Keratinocyte (primary cell): Measurements from ENCODE around the gene PPY. TPM values are rescaled to one million over a fixed set of nuclear protein-coding genes. Genes with fewer than 3 reads are reported as not detected.

Source experiments
- DNase-seq: peaks from one replicate; pipeline ENCODE4 v3.0.0-alpha.2; 2011; ENCODE audit warnings: low read depth, missing footprints, low spot score
- FAIRE-seq: peaks from 2 replicates; lab custom pipeline; 2011; peaks lifted over from hg19 to GRCh38; lab: Jason Lieb, UNC
- H2AFZ ChIP-seq: 2 replicates; pipeline ENCODE4 v1.6.0; 2012; ENCODE audit warnings: low read length, control low read depth, inconsistent platforms; ENCODE audit not compliant: control insufficient read depth
- H3K27ac ChIP-seq: 2 replicates; pipeline ENCODE4 v1.5.1; 2011; ENCODE audit warnings: low read length; ENCODE audit not compliant: control insufficient read depth, insufficient read depth
- H3K27me3 ChIP-seq: 3 replicates; pipeline ENCODE4 v1.6.0; 2011; ENCODE audit warnings: low read length; ENCODE audit not compliant: control insufficient read depth, insufficient read depth; ENCODE audit errors: extremely low read depth
- H3K36me3 ChIP-seq, 2 experiments: 2 replicates in 1 of 2; 3 replicates in 1 of 2; pipeline ENCODE4 v1.5.1; 2011; ENCODE audit warnings: low read length in 2 of 2, mild to moderate bottlenecking in 1 of 2; ENCODE audit not compliant: control insufficient read depth in 2 of 2, insufficient read depth in 2 of 2; ENCODE audit errors: extremely low read depth in 1 of 2
- H3K4me1 ChIP-seq: 3 replicates; pipeline ENCODE4 v1.5.1; 2011; ENCODE audit warnings: low read length; ENCODE audit not compliant: control insufficient read depth, insufficient read depth; ENCODE audit errors: extremely low read depth
- H3K4me2 ChIP-seq: 3 replicates; pipeline ENCODE4 v1.6.0; 2011; ENCODE audit warnings: low read depth, low read length; ENCODE audit not compliant: control insufficient read depth, insufficient read depth; ENCODE audit errors: extremely low read depth
- H3K4me3 ChIP-seq, 3 experiments: fragments of 200-600 bp in 1 of 3; sonication (generic) in 1 of 3; 2 replicates in 2 of 3; 3 replicates in 1 of 3; pipeline ENCODE4 v1.5.1; 2011 to 2016; ENCODE audit warnings: low read length in 3 of 3, mild to moderate bottlenecking in 3 of 3, control low read depth in 2 of 3, inconsistent platforms in 1 of 3, low read depth in 1 of 3, mixed read lengths in 1 of 3, mixed run types in 1 of 3, moderate library complexity in 1 of 3; ENCODE audit not compliant: control insufficient read depth in 2 of 3, insufficient read depth in 2 of 3; ENCODE audit errors: extremely low read depth in 1 of 3
- H3K79me2 ChIP-seq: 2 replicates; pipeline ENCODE4 v1.6.0; 2012; ENCODE audit warnings: low read length; ENCODE audit not compliant: control insufficient read depth, insufficient read depth
- H3K9ac ChIP-seq: 3 replicates; pipeline ENCODE4 v1.6.0; 2011; ENCODE audit warnings: low read length; ENCODE audit not compliant: control insufficient read depth, insufficient read depth; ENCODE audit errors: extremely low read depth
- H3K9me1 ChIP-seq: 3 replicates; pipeline ENCODE4 v1.6.0; 2011; ENCODE audit warnings: low read length; ENCODE audit not compliant: control insufficient read depth, insufficient read depth; ENCODE audit errors: extremely low read depth
- H3K9me3 ChIP-seq: 2 replicates; pipeline ENCODE4 v1.5.1; 2012; ENCODE audit warnings: low read depth, low read length; ENCODE audit not compliant: control insufficient read depth
- H4K20me1 ChIP-seq: 3 replicates; pipeline ENCODE4 v1.6.0; 2011; ENCODE audit warnings: low read length; ENCODE audit not compliant: control insufficient read depth, insufficient read depth; ENCODE audit errors: extremely low read depth
- CTCF ChIP-seq, 3 experiments: IDR thresholded peaks in 1 of 3; conservative IDR thresholded peaks in 1 of 3; optimal IDR thresholded peaks in 1 of 3; 2 replicates in 2 of 3; 3 replicates in 1 of 3; pipeline versions ENCODE3 to v1.5.1; 2011; ENCODE audit warnings: low read length in 3 of 3, mild to moderate bottlenecking in 3 of 3, moderate library complexity in 2 of 3, control low read depth in 1 of 3, inconsistent platforms in 1 of 3; ENCODE audit not compliant: insufficient read depth in 2 of 3; ENCODE audit errors: extremely low read depth in 1 of 3
- EZH2 ChIP-seq: IDR thresholded peaks from one replicate; pipeline ENCODE4 v1.6.1; 2012; ENCODE audit warnings: inconsistent platforms, mild to moderate bottlenecking, low read length, moderate library complexity
- dilution Hi-C: fragments of 300-500 bp; cut with MboI; formaldehyde crosslinking; loops from one replicate; pipeline ENCODE4 v1.7.0; 2020; ENCODE audit warnings: low sequenced_read_pairs; ENCODE audit not compliant: extremely low pct_ligation_motif_present
- polyA plus RNA-seq, 5 experiments: library from polyadenylated mRNA; depleted of rRNA in 3 of 5; stranded (reverse) in 3 of 5; stranded (forward) in 1 of 5; unstranded in 1 of 5; fragments of >200 nt; gene quantifications; 1 replicate in 1 of 5; 2 replicates in 3 of 5; 3 replicates in 1 of 5; pipeline versions ENCODE4 v1.2.1 to v1.2.3, GENCODE V29; 2011 to 2012; ENCODE audit warnings: missing spikeins in 2 of 5, low read depth in 1 of 5, low replicate concordance in 1 of 5

PPY gene
- polyA plus RNA-seq, 1 donor (not counting 4 experiments of a cell fraction or from before 2014, with no cell fraction given): not detected

- H3K4me2 ChIP-seq: no peak overlapping the region
- no peak for DNase-seq
- H3K9ac ChIP-seq: no peak overlapping the region
- no peaks in the 10 kb centered on the region for H3K9me1 ChIP-seq
- H3K27ac ChIP-seq: no peak overlapping the region
- H4K20me1 ChIP-seq: no peaks in the 10 kb centered on the region
- no peaks in the 10 kb centered on the region for H3K4me1 ChIP-seq
- H3K36me3 ChIP-seq: no peaks in the 10 kb centered on the region
- no peak overlapping the region for H2AFZ ChIP-seq
- no peak overlapping the region for H3K4me3 ChIP-seq
- H3K9me3 ChIP-seq: no peaks in the 10 kb centered on the region
- H3K27me3 ChIP-seq: peaks cover 36% of the 10 kb centered on the region
- TF ChIP-seq CTCF (optimal IDR thresholded peaks at IDR 0.05 in 1 of 3, IDR thresholded peaks at IDR 0.05 in 1 of 3, conservative IDR thresholded peaks at IDR 0.05 in 1 of 3; ENCODE audit: extremely low read depth in 1 of 3, insufficient read depth in 2 of 3, low read length in 3 of 3): no peak
- no peak for TF ChIP-seq EZH2
- dilution Hi-C loops: no loop called here
- no peaks in the 10 kb centered on the region for H3K79me2 ChIP-seq
- FAIRE-seq: no peak
Observed at GRCh38 chr17:43956222-43956621, 13.9 kb upstream of the PPY start.

GRCh38 chr17:43953746-43954145 is 11.5 kb upstream of the PPY start, which contains the start of gene PYY:
Gene PYY (minus strand): TSS chr17:43953940. CDS start chr17:43953483, 457 bp downstream.
- Histone ChIP-seq H3K9ac (no peak within 1 kb of the TSS), H4K20me1 (no peaks in the 10 kb centered on the region), H3K4me3 (no peak within 1 kb of the TSS), H3K9me1 (no peaks in the 10 kb centered on the region), H3K4me1 (no peaks in the 10 kb centered on the region), H3K27me3 (peaks cover 48% of the 10 kb centered on the region), H3K27ac (no peak within 1 kb of the TSS), H3K4me2 (peak within 1 kb of the TSS; percentile 14), H3K9me3 (no peaks in the 10 kb centered on the region), H3K79me2 (no peaks in the 10 kb centered on the region), H2AFZ (no peak within 1 kb of the TSS), H3K36me3 (no peaks in the 10 kb centered on the region)
- dilution Hi-C loops: no loop called here
- DNase-seq: no peak
- no peak for TF ChIP-seq EZH2
- TF ChIP-seq CTCF (optimal IDR thresholded peaks at IDR 0.05 in 1 of 3, IDR thresholded peaks at IDR 0.05 in 1 of 3, conservative IDR thresholded peaks at IDR 0.05 in 1 of 3; ENCODE audit: extremely low read depth in 1 of 3, insufficient read depth in 2 of 3, low read length in 3 of 3): no peak
- FAIRE-seq: no peak
